K562 (cell line): Measurements from ENCODE around the gene FGFRL1. TPM values are rescaled to one million over a fixed set of nuclear protein-coding genes. Genes with fewer than 3 reads are reported as not detected.

Experiments used
- KLF1 ChIP-seq: fragments of 450-650 bp; IDR thresholded peaks from 2 replicates; pipeline ENCODE4 v1.6.1; 2016; ENCODE audit warnings: missing genetic modification characterization, missing compliant biosample characterization
- KLF13 ChIP-seq: fragments of 450-650 bp; IDR thresholded peaks from 2 replicates; pipeline ENCODE4 v1.6.1; 2016; ENCODE audit warnings: missing genetic modification characterization, low read depth, mild to moderate bottlenecking, missing compliant biosample characterization, moderate library complexity, borderline replicate concordance
- MTA3 ChIP-seq: fragments of 450-650 bp; formaldehyde crosslinking; IDR thresholded peaks from 2 replicates; pipeline ENCODE4 v1.6.1; 2017; ENCODE audit warnings: mild to moderate bottlenecking, borderline replicate concordance
- MTF1 ChIP-seq: fragments of 250-450 bp; sonication (Bioruptor Pico); IDR thresholded peaks from 2 replicates; pipeline ENCODE4 v1.9.0; 2021; ENCODE audit warnings: moderate library complexity, mild to moderate bottlenecking, inconsistent platforms, borderline replicate concordance
- NFIX ChIP-seq: fragments of 250-450 bp; sonication (Bioruptor Pico); IDR thresholded peaks from 2 replicates; pipeline ENCODE4 v1.4.0; 2020; ENCODE audit warnings: low read depth, mild to moderate bottlenecking, moderate library complexity
- NR0B1 ChIP-seq: fragments of 450-650 bp; IDR thresholded peaks from one replicate; pipeline ENCODE4 v1.6.1; 2018; ENCODE audit warnings: mild to moderate bottlenecking, moderate library complexity; ENCODE audit not compliant: partially characterized antibody
- POLR2G ChIP-seq: fragments of 200-400 bp; formaldehyde crosslinking; IDR thresholded peaks from 2 replicates; pipeline ENCODE4 v1.6.1; 2017; ENCODE audit warnings: low read depth, mild to moderate bottlenecking, antibody characterized with exemption, low read length, moderate library complexity
- POLR2H ChIP-seq: IDR thresholded peaks from 2 replicates; pipeline ENCODE4 v1.6.1; 2016; ENCODE audit warnings: missing genetic modification characterization, low read depth, mild to moderate bottlenecking, control low read depth, missing compliant biosample characterization, moderate library complexity
- SMARCE1 ChIP-seq: fragments of 450-650 bp; IDR thresholded peaks from 2 replicates; pipeline ENCODE4 v1.7.1; 2016; ENCODE audit warnings: mild to moderate bottlenecking
- ZNF217 ChIP-seq: sonication (generic); formaldehyde crosslinking; IDR thresholded peaks from 2 replicates; pipeline ENCODE4 v1.8.0; 2022; ENCODE audit warnings: mild to moderate bottlenecking, missing genetic modification reagents
- ZNF23 ChIP-seq: fragments of 250-450 bp; sonication (Bioruptor Pico); IDR thresholded peaks from 2 replicates; pipeline ENCODE4 v1.4.0; 2020; ENCODE audit warnings: mild to moderate bottlenecking
- ZNF589 ChIP-seq: fragments of 200-800 bp; sonication (Bioruptor generic); IDR thresholded peaks from 2 replicates; pipeline ENCODE4 v1.6.1; 2016; ENCODE audit warnings: low read depth, missing genetic modification characterization, missing compliant biosample characterization
- polyA plus RNA-seq, 8 experiments: library from polyadenylated mRNA; depleted of rRNA in 4 of 8; stranded (reverse) in 5 of 8; unstranded in 3 of 8; fragments of >200 nt; fragmentation: Nextera tagmentation in 2 of 8; fragmentation: Illumina TruSeq in 1 of 8; extraction: Ambion mirVana in 2 of 8; extraction: Trizol in 1 of 8; gene quantifications; 2 replicates each; pipeline versions ENCODE4 v1.2.1 to v1.2.3, GENCODE V29; 2011 to 2014; ENCODE audit warnings: inconsistent platforms in 1 of 8, missing spikeins in 1 of 8
- total RNA-seq, 7 experiments: library from RNA; depleted of rRNA in 6 of 7; stranded (reverse); fragments of >200 nt in 6 of 7; fragmentation: Illumina TruSeq in 2 of 7; extraction: Trizol in 2 of 7; gene quantifications; 2 replicates each; pipeline versions ENCODE4 v1.2.1 to v1.2.3, GENCODE V29; 2011 to 2021; ENCODE audit warnings: low replicate concordance in 1 of 7
- TF ChIP-seq, protein P1 (sequence below): fragments of 250-450 bp; sonication (Bioruptor Pico); IDR thresholded peaks from 2 replicates; pipeline ENCODE4 v1.8.0; 2022; ENCODE audit warnings: inconsistent platforms

FGFRL1 gene
- total and polyA plus RNA-seq, 9 of the 15 experiments (the other 6 are each of a cell fraction or from before 2014, with no cell fraction given): 0.34 to 49.9 (median 14.6) TPM

GRCh38 chr4:978957-979701, 32.3 kb upstream of the FGFRL1 start (continued):
- TF ChIP-seq NR0B1 (no peak), KLF1 (tag) (no peak), NFIX (CRISPR knock-in tag) (no peak), ZNF589 (CRISPR knock-in tag) (0 out of 2 replicates have a peak, but pooled peaks have one; percentile 18), ZNF23 (no peak), MTA3 (peak; percentile 50; the same call in 1 of the 2 replicates), POLR2H (tag) (no peak), ZNF217 (CRISPR knock-in tag) (no peak), SMARCE1 (peak; percentile 31; the same call in 1 of the 2 replicates), MTF1 (CRISPR knock-in tag) (no peak), POLR2G (no peak), KLF13 (no peak)
- TF ChIP-seq, protein P1, sequence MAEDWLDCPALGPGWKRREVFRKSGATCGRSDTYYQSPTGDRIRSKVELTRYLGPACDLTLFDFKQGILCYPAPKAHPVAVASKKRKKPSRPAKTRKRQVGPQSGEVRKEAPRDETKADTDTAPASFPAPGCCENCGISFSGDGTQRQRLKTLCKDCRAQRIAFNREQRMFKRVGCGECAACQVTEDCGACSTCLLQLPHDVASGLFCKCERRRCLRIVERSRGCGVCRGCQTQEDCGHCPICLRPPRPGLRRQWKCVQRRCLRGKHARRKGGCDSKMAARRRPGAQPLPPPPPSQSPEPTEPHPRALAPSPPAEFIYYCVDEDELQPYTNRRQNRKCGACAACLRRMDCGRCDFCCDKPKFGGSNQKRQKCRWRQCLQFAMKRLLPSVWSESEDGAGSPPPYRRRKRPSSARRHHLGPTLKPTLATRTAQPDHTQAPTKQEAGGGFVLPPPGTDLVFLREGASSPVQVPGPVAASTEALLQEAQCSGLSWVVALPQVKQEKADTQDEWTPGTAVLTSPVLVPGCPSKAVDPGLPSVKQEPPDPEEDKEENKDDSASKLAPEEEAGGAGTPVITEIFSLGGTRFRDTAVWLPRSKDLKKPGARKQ: no peak
